HFF-Myc (cell line): Measurements from ENCODE around the gene TBC1D32.

Source experiments
- DNase-seq: peaks from one replicate; pipeline ENCODE4 v3.0.0-alpha.2; 2011; ENCODE audit warnings: low read depth; ENCODE audit errors: extremely low read depth
- H3K4me3 ChIP-seq: replicated peaks from 2 replicates; pipeline ENCODE4 v1.5.1; 2011; ENCODE audit warnings: low read depth, mild to moderate bottlenecking, control low read depth, low read length
- CTCF ChIP-seq: IDR thresholded peaks from 2 replicates; pipeline ENCODE4 v1.5.1; 2012; ENCODE audit warnings: mild to moderate bottlenecking, low read depth, low read length, control low read depth; ENCODE audit errors: missing control alignments

TBC1D32 gene

GRCh38 chr6:121274666-121275295, 59.5 kb downstream of the TBC1D32 start:
- TF ChIP-seq CTCF = no peak
- DNase-seq = no peak
- no peak overlapping the region for H3K4me3 ChIP-seq

- DNase-seq = no peak
- no peak overlapping the region for H3K4me3 ChIP-seq
- TF ChIP-seq CTCF = no peak
These were observed 70.5 kb downstream of the TBC1D32 start for GRCh38 chr6:121263742-121264141.

- DNase-seq = no peak
- TF ChIP-seq CTCF = no peak
- H3K4me3 ChIP-seq = no peak overlapping the region
These were observed 73.6 kb downstream of the TBC1D32 start for GRCh38 chr6:121260651-121261102.

- DNase-seq = no peak
- no peak for TF ChIP-seq CTCF
- no peak overlapping the region for H3K4me3 ChIP-seq
These were observed 86.9 kb downstream of the TBC1D32 start for GRCh38 chr6:121247386-121247785.

GRCh38 chr6:121242386-121242785, 91.9 kb downstream of the TBC1D32 start:
- TF ChIP-seq CTCF = no peak
- DNase-seq = no peak
- no peak overlapping the region for H3K4me3 ChIP-seq

GRCh38 chr6:121237859-121238258, 96.4 kb downstream of the TBC1D32 start:
- TF ChIP-seq CTCF = no peak
- H3K4me3 ChIP-seq = no peak overlapping the region
- DNase-seq = no peak

GRCh38 chr6:121236984-121237383, 97.3 kb downstream of the TBC1D32 start:
- no peak for DNase-seq
- H3K4me3 ChIP-seq = no peak overlapping the region
- TF ChIP-seq CTCF = no peak
